LoVo (cell line): ENCODE measurements around the gene WNT5A.

Experiments
- DNase-seq: peaks from one replicate; pipeline ENCODE4 v3.0.0-alpha.2; 2016; ENCODE audit warnings: low spot score

WNT5A gene

GRCh38 chr3:55481744-55482495 lies 5.2 kb downstream of the WNT5A start:
- DNase-seq, result no peak

- no peak for DNase-seq
These were observed 6.0 kb downstream of the WNT5A start for GRCh38 chr3:55480911-55481743.

GRCh38 chr3:55477306-55478303 lies 9.5 kb downstream of the WNT5A start:
- DNase-seq, result no peak

- no peak for DNase-seq
These were observed 10.6 kb downstream of the WNT5A start for GRCh38 chr3:55476515-55476914.

- DNase-seq, result no peak
These were observed 12.9 kb downstream of the WNT5A start for GRCh38 chr3:55474213-55474632.

GRCh38 chr3:55473788-55474187 lies 13.3 kb downstream of the WNT5A start:
- no peak for DNase-seq

GRCh38 chr3:55471522-55472280 lies 15.4 kb downstream of the WNT5A start:
- no peak for DNase-seq

GRCh38 chr3:55471084-55471483 lies 16.0 kb downstream of the WNT5A start:
- DNase-seq, result no peak

GRCh38 chr3:55469957-55470526 lies 17.1 kb downstream of the WNT5A start:
- DNase-seq, result no peak

GRCh38 chr3:55468251-55468650 lies 18.9 kb downstream of the WNT5A start:
- DNase-seq, result no peak

- DNase-seq, result no peak
These were observed 20.0 kb downstream of the WNT5A start for GRCh38 chr3:55467099-55467498.

GRCh38 chr3:55466526-55466925 lies 20.6 kb downstream of the WNT5A start:
- no peak for DNase-seq

- DNase-seq, result no peak
These were observed 25.2 kb downstream of the WNT5A start for GRCh38 chr3:55461896-55462295.

GRCh38 chr3:55459838-55460237 lies 27.3 kb downstream of the WNT5A start:
- DNase-seq, result no peak

GRCh38 chr3:55458181-55458790 lies 28.8 kb downstream of the WNT5A start:
- DNase-seq, result no peak

GRCh38 chr3:55455915-55456314 lies 31.2 kb downstream of the WNT5A start:
- DNase-seq, result no peak

GRCh38 chr3:55454611-55455010 lies 32.5 kb downstream of the WNT5A start:
- DNase-seq, result no peak

GRCh38 chr3:55453886-55454496 lies 33.1 kb downstream of the WNT5A start:
- no peak for DNase-seq

- no peak for DNase-seq
These were observed 34.2 kb downstream of the WNT5A start for GRCh38 chr3:55452886-55453285.

GRCh38 chr3:55449527-55449926 lies 37.6 kb downstream of the WNT5A start:
- no peak for DNase-seq
